Psoas muscle (tissue), 8 donors: ENCODE measurements around the gene PCBP2. TPM values are rescaled to one million over a fixed set of nuclear protein-coding genes. Genes with fewer than 3 reads are reported as not detected.

Experiments
- ATAC-seq, 4 donors: fragments of 200-7000 bp; cut with Tn5 transposase; one replicate each; pipeline ENCODE4 v1.9.1; 2020; ENCODE audit warnings: moderate library complexity in 3 of 4, mild to moderate bottlenecking in 2 of 4
- DNase-seq, 2 donors: peaks; one replicate each; pipeline ENCODE4 v3.0.0-alpha.2; 2020
- H3K27ac ChIP-seq: fragments of 200-600 bp; one replicate; pipeline ENCODE4 v1.8.0; 2022
- H3K27me3 ChIP-seq, 3 donors: fragments of 200-600 bp in 1 of 3; one replicate each; pipeline versions ENCODE4 v1.6.1 to v1.8.0; 2013 to 2022; ENCODE audit warnings: low read length in 2 of 3, mild to moderate bottlenecking in 2 of 3, moderate library complexity in 1 of 3; ENCODE audit not compliant: insufficient read depth in 3 of 3
- H3K36me3 ChIP-seq, 2 donors: fragments of 200-600 bp in 1 of 2; one replicate each; pipeline versions ENCODE4 v1.6.1 to v1.8.0; 2013 to 2022; ENCODE audit warnings: low read depth in 1 of 2, mild to moderate bottlenecking in 1 of 2, moderate library complexity in 1 of 2; ENCODE audit not compliant: insufficient read depth in 1 of 2
- H3K4me1 ChIP-seq: fragments of 200-600 bp; one replicate; pipeline ENCODE4 v1.8.0; 2022
- H3K4me3 ChIP-seq: fragments of 200-600 bp; one replicate; pipeline ENCODE4 v1.8.0; 2022; ENCODE audit warnings: mild to moderate bottlenecking
- H3K9me3 ChIP-seq: fragments of 200-600 bp; one replicate; pipeline ENCODE4 v1.8.0; 2022
- WGBS, 3 donors: extraction: QIAGEN DNeasy Blood & Tissue Kit; methylation state at CpG; one replicate each; pipeline versions ENCODE4 v1.1.6 to v1.1.7; 2013; 5-methylcytosine and 5-hydroxymethylcytosine counted together
- intact Hi-C, 2 donors: fragments of 100-400 bp; cut with DNase I; formaldehyde crosslinking; loops; one replicate each; pipeline versions ENCODE4 v1.11.0 to v1.14.2; 2022
- polyA plus RNA-seq, 3 donors: library from polyadenylated mRNA; stranded (reverse); fragments of 200-250 nt; gene quantifications; one replicate each; pipeline ENCODE4 v1.2.3, GENCODE V29; 2013
- total RNA-seq, 4 donors: library from RNA; stranded (reverse); fragmentation: NEBNext Ultra II Directional in 2 of 4; extraction: Animal tissue kit (Norgen Biotek cat#: 25700) in 2 of 4; gene quantifications; one replicate each; pipeline versions ENCODE4 v1.2.1 to v1.2.4, GENCODE V29; 2021 to 2023
- TF ChIP-seq, protein P1 (sequence below): fragments of 200-600 bp; IDR thresholded peaks from one replicate; pipeline ENCODE4 v1.8.0; 2022; ENCODE audit warnings: antibody characterized with exemption
- donor health status: healthy with polysubstance abuse.
- donor health status: DM: no; HTN: no; CAD: no; lungs with moderate emphysema.
- donor health status: Bipolar disorder and iron deficiency.
- donor health status: healthy.
- donor health status: DM: yes; HTN: yes; CAD: no.
- donor health status: DM: no; HTN: no; CAD: no.
- donor health status: DM: no; HTN: no; CAD: no.
- donor health status: DM: yes; HTN: yes; CAD: no.

PCBP2 gene
- total and polyA plus RNA-seq, 7 donors, result 254 to 507 (median 412) TPM

DNA sequence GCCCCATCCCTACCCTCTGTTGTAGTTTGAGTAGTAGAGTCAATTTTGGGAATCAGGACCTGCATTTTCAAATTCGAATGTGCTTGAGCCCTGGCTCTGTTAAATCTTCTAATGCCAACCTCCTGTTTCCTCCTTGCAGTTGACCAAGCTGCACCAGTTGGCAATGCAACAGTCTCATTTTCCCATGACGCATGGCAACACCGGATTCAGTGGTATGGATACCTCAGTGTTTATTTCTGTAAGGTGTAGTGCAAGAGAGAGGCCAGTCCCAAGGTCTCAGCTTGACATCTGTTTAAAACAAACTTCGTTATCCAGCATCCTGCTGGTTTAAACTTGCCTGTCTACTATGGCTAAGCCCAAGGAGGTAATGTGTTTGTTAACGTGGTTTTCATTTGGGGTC is 15.2 kb downstream of the PCBP2 start:
- DNase-seq (no peak), ATAC-seq (peak; percentile 66 to 69 (median 68))
- Histone ChIP-seq H3K4me3 (peak overlapping the region; percentile 1), H3K36me3 (peaks cover 59 to 100% of the 10 kb centered on the region in 2 donors), H3K27ac (peak overlapping the region; percentile 66), H3K9me3 (no peaks in the 10 kb centered on the region), H3K4me1 (peaks cover 91% of the 10 kb centered on the region), H3K27me3 (no peaks in the 10 kb centered on the region)
- 25 to 50% (median 33%) methylated on average over 5 of the region's 5 CpGs for WGBS, 3 donors
- TF ChIP-seq, protein P1, sequence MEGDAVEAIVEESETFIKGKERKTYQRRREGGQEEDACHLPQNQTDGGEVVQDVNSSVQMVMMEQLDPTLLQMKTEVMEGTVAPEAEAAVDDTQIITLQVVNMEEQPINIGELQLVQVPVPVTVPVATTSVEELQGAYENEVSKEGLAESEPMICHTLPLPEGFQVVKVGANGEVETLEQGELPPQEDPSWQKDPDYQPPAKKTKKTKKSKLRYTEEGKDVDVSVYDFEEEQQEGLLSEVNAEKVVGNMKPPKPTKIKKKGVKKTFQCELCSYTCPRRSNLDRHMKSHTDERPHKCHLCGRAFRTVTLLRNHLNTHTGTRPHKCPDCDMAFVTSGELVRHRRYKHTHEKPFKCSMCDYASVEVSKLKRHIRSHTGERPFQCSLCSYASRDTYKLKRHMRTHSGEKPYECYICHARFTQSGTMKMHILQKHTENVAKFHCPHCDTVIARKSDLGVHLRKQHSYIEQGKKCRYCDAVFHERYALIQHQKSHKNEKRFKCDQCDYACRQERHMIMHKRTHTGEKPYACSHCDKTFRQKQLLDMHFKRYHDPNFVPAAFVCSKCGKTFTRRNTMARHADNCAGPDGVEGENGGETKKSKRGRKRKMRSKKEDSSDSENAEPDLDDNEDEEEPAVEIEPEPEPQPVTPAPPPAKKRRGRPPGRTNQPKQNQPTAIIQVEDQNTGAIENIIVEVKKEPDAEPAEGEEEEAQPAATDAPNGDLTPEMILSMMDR, result no peak
- intact Hi-C loops, result no loop called here

DNA sequence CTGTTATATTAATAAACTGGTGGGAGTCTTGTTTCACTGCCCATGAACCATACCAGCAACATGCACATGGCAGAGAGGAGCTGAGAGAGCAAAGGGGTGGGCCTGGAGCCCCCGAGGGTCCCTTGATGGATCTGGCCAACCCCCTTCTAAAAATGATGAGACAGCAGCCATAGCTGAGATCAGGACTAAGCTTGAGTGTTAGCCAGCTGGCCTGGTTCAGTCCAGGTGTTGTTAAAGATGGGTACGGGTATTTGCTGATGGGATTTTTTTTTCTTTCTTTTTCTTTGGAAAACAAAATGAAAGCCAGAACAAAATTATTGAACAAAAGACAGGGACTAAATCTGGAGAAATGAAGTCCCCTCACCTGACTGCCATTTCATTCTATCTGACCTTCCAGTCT is 16.0 kb downstream of the PCBP2 start:
- H3K27ac ChIP-seq, result peak overlapping the region; percentile 66
- TF ChIP-seq, protein P1, result no peak
- ATAC-seq (no peak), DNase-seq (no peak)
- no peak overlapping the region for H3K4me3 ChIP-seq
- no peaks in the 10 kb centered on the region for H3K27me3 ChIP-seq
- WGBS, 3 donors, result 28 to 51% (median 36%) methylated on average over 2 of the region's 2 CpGs
- no peaks in the 10 kb centered on the region for H3K9me3 ChIP-seq
- peaks cover 57 to 100% of the 10 kb centered on the region in 2 donors for H3K36me3 ChIP-seq
- peaks cover 91% of the 10 kb centered on the region for H3K4me1 ChIP-seq
- intact Hi-C loops, result no loop called here

DNA sequence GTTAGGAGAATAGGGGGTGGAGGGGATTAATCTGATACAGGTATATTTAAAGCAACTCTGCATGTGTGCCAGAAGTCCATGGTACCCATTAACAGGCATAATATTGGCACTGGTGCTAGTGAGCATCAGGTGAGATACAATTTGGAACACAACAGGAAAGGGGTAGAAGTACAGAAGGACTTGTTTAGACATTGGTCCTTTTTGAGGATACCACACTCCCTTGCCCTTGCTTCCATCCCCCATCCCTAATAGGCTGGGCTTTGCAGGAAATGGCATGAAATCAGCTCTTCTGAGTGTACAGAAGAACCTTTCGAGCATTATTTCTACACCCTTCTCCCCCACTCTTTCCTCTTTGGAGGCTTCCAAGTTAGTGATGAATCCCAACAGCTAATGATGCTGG is 16.4 kb downstream of the PCBP2 start:
- Histone ChIP-seq H3K9me3 (no peaks in the 10 kb centered on the region), H3K36me3 (peaks cover 54 to 100% of the 10 kb centered on the region in 2 donors), H3K27me3 (no peaks in the 10 kb centered on the region), H3K4me1 (peaks cover 91% of the 10 kb centered on the region), H3K27ac (peak overlapping the region; percentile 66), H3K4me3 (no peak overlapping the region)
- ATAC-seq (no peak), DNase-seq (no peak)
- TF ChIP-seq, protein P1, result no peak
- intact Hi-C loops, result no loop called here
- WGBS, 3 donors, result 49 to 67% (median 64%) methylated on average over 1 of the region's 1 CpG

DNA sequence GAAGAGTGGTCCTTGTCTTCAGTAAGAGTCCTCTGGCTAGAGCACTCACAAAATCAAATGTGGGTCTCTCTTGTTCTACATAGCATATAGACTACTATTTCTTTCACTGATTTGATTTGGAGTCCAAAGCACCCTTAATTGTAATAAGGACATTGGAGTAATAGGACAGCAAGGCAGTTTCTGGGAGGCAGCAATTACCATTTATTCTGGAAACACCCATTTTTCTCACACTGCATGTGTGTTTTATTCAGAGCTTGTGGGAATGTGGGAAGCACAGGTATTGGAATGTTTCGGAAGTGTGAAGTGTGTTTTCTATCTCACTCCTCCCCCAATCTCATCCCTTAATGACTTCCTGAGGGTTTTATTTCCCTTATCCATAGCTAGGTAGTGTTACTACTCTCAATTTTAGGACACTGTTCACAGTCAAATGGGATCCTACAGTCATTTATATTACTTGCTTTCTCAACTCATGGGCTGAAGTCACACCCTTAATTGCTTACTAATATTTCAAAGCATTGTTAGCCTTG is 20.2 kb downstream of the PCBP2 start:
- Histone ChIP-seq H3K27me3 (no peaks in the 10 kb centered on the region), H3K9me3 (no peaks in the 10 kb centered on the region), H3K4me3 (no peak overlapping the region), H3K4me1 (peaks cover 81% of the 10 kb centered on the region), H3K27ac (peak overlapping the region; percentile 11), H3K36me3 (peaks cover 53 to 100% of the 10 kb centered on the region in 2 donors)
- intact Hi-C loops, result no loop called here
- ATAC-seq, result no peak
- WGBS, 3 donors, result 72 to 87% (median 84%) methylated on average over 1 of the region's 1 CpG
- TF ChIP-seq, protein P1, result no peak
- DNase-seq, result no peak

DNA sequence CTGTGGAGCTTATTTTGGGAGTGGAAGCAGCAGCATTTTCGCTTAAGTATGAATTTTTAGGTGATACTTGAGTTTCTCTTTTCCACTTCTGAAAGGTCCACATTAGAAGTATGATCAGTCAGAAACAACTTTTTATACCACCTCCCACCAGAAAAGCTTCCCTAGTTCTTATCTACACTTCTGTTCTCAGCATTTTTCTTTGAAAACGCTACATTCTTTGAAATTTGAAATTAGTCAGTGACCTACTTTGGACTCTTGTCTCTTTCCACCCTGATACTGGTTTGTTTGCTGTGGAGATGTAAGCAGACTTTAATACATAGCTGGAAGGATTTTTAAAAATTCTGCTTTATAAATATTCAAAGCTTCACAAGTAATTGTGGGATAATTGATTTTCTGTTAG is 22.2 kb downstream of the PCBP2 start:
- Histone ChIP-seq H3K9me3 (no peaks in the 10 kb centered on the region), H3K4me1 (peaks cover 73% of the 10 kb centered on the region), H3K27me3 (no peaks in the 10 kb centered on the region), H3K27ac (peak overlapping the region; percentile 25), H3K4me3 (no peak overlapping the region), H3K36me3 (peaks cover 42 to 100% of the 10 kb centered on the region in 2 donors)
- WGBS, 3 donors, result 71 to 92% (median 71%) methylated on average over 2 of the region's 2 CpGs
- DNase-seq, result no peak
- ATAC-seq, result no peak
- intact Hi-C loops, result no loop called here
- TF ChIP-seq, protein P1, result no peak
